GM12878 (cell line): ENCODE measurements around the gene R3HDM2. TPM values are rescaled to one million over a fixed set of nuclear protein-coding genes. Genes with fewer than 3 reads are reported as not detected.
A peak's percentile ranks its signal among the peaks of the same experiment; 100 is the strongest.

Source experiments
- ATAC-seq: fragments of 200-7000 bp; cut with Tn5 transposase; 3 replicates; pipeline ENCODE4 v1.9.1; 2020; ENCODE audit warnings: mild to moderate bottlenecking, moderate library complexity
- BruUV-seq: library from RNA; stranded (reverse); fragments of 400-500 nt; replicated peaks from 2 replicates; lab custom pipeline; 2021; lab: Mats Ljungman, UMichigan
- CTCF ChIA-PET: fragments of 300-600 bp; sonication (Branson Sonifier 250); formaldehyde crosslinking; extraction: SDS; loops from one replicate; lab custom pipeline; 2021; ENCODE audit warnings: inconsistent platforms; lab: Yijun Ruan, JAX
- POLR2A ChIA-PET: fragments of 350-600 bp; formaldehyde crosslinking; extraction: SDS; loops from one replicate; lab custom pipeline; 2021; ENCODE audit warnings: inconsistent platforms; lab: Charles Lee
- RAD21 ChIA-PET: fragments of 300-600 bp; sonication (Branson Sonifier 250); formaldehyde crosslinking; loops from one replicate; lab custom pipeline; 2023; ENCODE audit warnings: antibody characterized with exemption; ENCODE audit not compliant: unreplicated experiment; lab: Charles Lee
- SMC1A ChIA-PET: fragments of 300-600 bp; sonication (Branson Sonifier 250); formaldehyde crosslinking; loops from one replicate; lab custom pipeline; 2023; ENCODE audit not compliant: unreplicated experiment, uncharacterized antibody; lab: Charles Lee
- DNase-seq: peaks from one replicate; pipeline ENCODE4 v3.0.0-alpha.2; 2011; ENCODE audit warnings: low read depth, low spot score
- FAIRE-seq: peaks from 3 replicates; lab custom pipeline; 2011; peaks lifted over from hg19 to GRCh38; lab: Jason Lieb, UNC
- H2AFZ ChIP-seq: 2 replicates; pipeline ENCODE4 v1.6.0; 2011; ENCODE audit warnings: low read depth, low read length, control low read depth; ENCODE audit not compliant: control insufficient read depth
- H3K27ac ChIP-seq: 2 replicates; pipeline ENCODE4 v1.5.1; 2011; ENCODE audit warnings: control low read depth; ENCODE audit not compliant: control insufficient read depth, insufficient read depth
- H3K27me3 ChIP-seq, 2 experiments: replicated peaks in 1 of 2; 2 replicates each; pipeline versions ENCODE4 v1.6.0 to v1.6.1; 2011; ENCODE audit warnings: low read length in 1 of 2; ENCODE audit not compliant: control insufficient read depth in 2 of 2, insufficient read depth in 2 of 2
- H3K36me3 ChIP-seq, 2 experiments: 2 replicates each; pipeline ENCODE4 v1.5.1; 2011; ENCODE audit warnings: low read length in 1 of 2; ENCODE audit not compliant: control insufficient read depth in 2 of 2, insufficient read depth in 2 of 2
- H3K4me1 ChIP-seq: 2 replicates; pipeline ENCODE4 v1.6.1; 2011; ENCODE audit warnings: mild to moderate bottlenecking, low read length, moderate library complexity, mixed read lengths; ENCODE audit not compliant: control insufficient read depth, insufficient read depth
- H3K4me2 ChIP-seq: 2 replicates; pipeline ENCODE4 v1.6.0; 2011; ENCODE audit warnings: control low read depth; ENCODE audit not compliant: control insufficient read depth, insufficient read depth
- H3K4me3 ChIP-seq: fragments of 200-600 bp; sonication (generic); 2 replicates; pipeline ENCODE4 v1.5.1; 2016
- H3K79me2 ChIP-seq: 2 replicates; pipeline ENCODE4 v1.6.0; 2011; ENCODE audit warnings: low read length; ENCODE audit not compliant: control insufficient read depth, insufficient read depth
- H3K9ac ChIP-seq: 2 replicates; pipeline ENCODE4 v1.8.0; 2011; ENCODE audit warnings: low read length, control low read depth, mixed read lengths; ENCODE audit not compliant: control insufficient read depth, insufficient read depth
- H3K9me3 ChIP-seq: replicated peaks from 3 replicates; pipeline ENCODE4 v1.5.1; 2011; ENCODE audit warnings: mild to moderate bottlenecking, low read length; ENCODE audit not compliant: control insufficient read depth, insufficient read depth
- H4K20me1 ChIP-seq: 2 replicates; pipeline ENCODE4 v1.6.0; 2011; ENCODE audit not compliant: control insufficient read depth, insufficient read depth
- BCLAF1 ChIP-seq: fragments of 450-650 bp; IDR thresholded peaks from 2 replicates; pipeline ENCODE4 v1.6.1; 2017; ENCODE audit warnings: antibody characterized with exemption, mild to moderate bottlenecking, moderate library complexity
- DPF2 ChIP-seq: fragments of 450-650 bp; IDR thresholded peaks from 2 replicates; pipeline ENCODE4 v1.6.1; 2017; ENCODE audit warnings: mild to moderate bottlenecking
- EP300 ChIP-seq, 2 experiments: fragments of 150-350 bp in 1 of 2; IDR thresholded peaks; 2 replicates each; pipeline ENCODE4 v1.6.1; 2011 to 2012; ENCODE audit warnings: low read depth in 2 of 2, low read length in 2 of 2, borderline replicate concordance in 1 of 2, improper control_type of control experiment in 1 of 2, inconsistent platforms in 1 of 2; ENCODE audit not compliant: control insufficient read depth in 1 of 2
- FOXK2 ChIP-seq: fragments of 450-650 bp; IDR thresholded peaks from 2 replicates; pipeline ENCODE4 v1.6.1; 2017; ENCODE audit warnings: mild to moderate bottlenecking, moderate library complexity
- JUNB ChIP-seq: IDR thresholded peaks from 2 replicates; pipeline ENCODE4 v1.6.1; 2016; ENCODE audit warnings: antibody characterized with exemption, mild to moderate bottlenecking
- JUND ChIP-seq: IDR thresholded peaks from 2 replicates; pipeline ENCODE4 v1.6.1; 2012; ENCODE audit warnings: low read depth, mild to moderate bottlenecking, low read length, improper control_type of control experiment, moderate library complexity
- RB1 ChIP-seq: fragments of 450-650 bp; formaldehyde crosslinking; IDR thresholded peaks from 2 replicates; pipeline ENCODE4 v1.6.1; 2017; ENCODE audit warnings: mild to moderate bottlenecking, borderline replicate concordance
- RFX5 ChIP-seq: IDR thresholded peaks from 2 replicates; pipeline ENCODE4 v1.6.1; 2011; ENCODE audit warnings: low read depth, low read length, improper control_type of control experiment
- SIN3A ChIP-seq: IDR thresholded peaks from 2 replicates; pipeline ENCODE4 v1.6.1; 2012; ENCODE audit warnings: low read depth, low read length, improper control_type of control experiment
- USF1 ChIP-seq: IDR thresholded peaks from 2 replicates; pipeline ENCODE4 v1.6.1; 2011; ENCODE audit warnings: borderline replicate concordance, low read depth, mild to moderate bottlenecking, moderate library complexity, mixed read lengths, low read length; ENCODE audit not compliant: insufficient read depth; ENCODE audit errors: extremely low read length
- WRNIP1 ChIP-seq: IDR thresholded peaks from 2 replicates; pipeline ENCODE4 v1.6.1; 2011; ENCODE audit warnings: low read depth, low read length, improper control_type of control experiment, borderline replicate concordance
- WGBS: methylation state at CpG from one replicate; pipeline ENCODE4 v1.1.6; 2016; ENCODE audit warnings: low lambda C conversion rate; ENCODE audit not compliant: insufficient replicate concordance, insufficient coverage; ENCODE audit errors: missing lambda C conversion rate; 5-methylcytosine and 5-hydroxymethylcytosine counted together
- in situ Hi-C: fragments of 300-500 bp; cut with MboI; formaldehyde crosslinking; loops from 9 replicates; pipeline ENCODE4 v1.14.3; 2018; ENCODE audit warnings: mixed read lengths
- intact Hi-C: fragments of 100-400 bp; cut with micrococcal nuclease; formaldehyde crosslinking; loops from one replicate; pipeline ENCODE4 v1.14.2; 2022; ENCODE audit not compliant: unreplicated experiment
- polyA plus RNA-seq, 11 experiments: library from polyadenylated mRNA; depleted of rRNA in 4 of 11; unstranded in 6 of 11; stranded (reverse) in 5 of 11; fragments of >200 nt; fragmentation: Nextera tagmentation in 4 of 11; fragmentation: Illumina TruSeq in 1 of 11; extraction: Ambion mirVana in 4 of 11; extraction: Trizol in 1 of 11; gene quantifications; 1 replicate in 1 of 11; 2 replicates in 10 of 11; pipeline versions ENCODE4 v1.2.1 to v1.2.3, GENCODE V29; 2011 to 2016; ENCODE audit warnings: inconsistent platforms in 2 of 11, missing spikeins in 2 of 11, low read depth in 1 of 11
- total RNA-seq, 4 experiments: library from RNA; depleted of rRNA in 3 of 4; stranded (reverse); fragments of >200 nt in 3 of 4; fragmentation: Illumina TruSeq in 1 of 4; extraction: Trizol in 1 of 4; gene quantifications; 2 replicates each; pipeline versions ENCODE4 v1.2.1 to v1.2.3, GENCODE V29; 2013 to 2021
- TF ChIP-seq, protein P1 (sequence below): fragments of 450-650 bp; IDR thresholded peaks from 2 replicates; pipeline ENCODE4 v1.6.1; 2017; ENCODE audit warnings: mild to moderate bottlenecking, moderate library complexity
- TF ChIP-seq, protein P2 (sequence below): IDR thresholded peaks from 2 replicates; pipeline ENCODE4 v1.6.1; 2011; ENCODE audit warnings: low read depth, mild to moderate bottlenecking, low read length, moderate library complexity, borderline replicate concordance; ENCODE audit errors: extremely low read depth

R3HDM2 gene
- total and polyA plus RNA-seq, 10 of the 15 experiments (the other 5 are each of a cell fraction or from before 2014, with no cell fraction given): 4.6 to 26.1 (median 11.2) TPM

DNA sequence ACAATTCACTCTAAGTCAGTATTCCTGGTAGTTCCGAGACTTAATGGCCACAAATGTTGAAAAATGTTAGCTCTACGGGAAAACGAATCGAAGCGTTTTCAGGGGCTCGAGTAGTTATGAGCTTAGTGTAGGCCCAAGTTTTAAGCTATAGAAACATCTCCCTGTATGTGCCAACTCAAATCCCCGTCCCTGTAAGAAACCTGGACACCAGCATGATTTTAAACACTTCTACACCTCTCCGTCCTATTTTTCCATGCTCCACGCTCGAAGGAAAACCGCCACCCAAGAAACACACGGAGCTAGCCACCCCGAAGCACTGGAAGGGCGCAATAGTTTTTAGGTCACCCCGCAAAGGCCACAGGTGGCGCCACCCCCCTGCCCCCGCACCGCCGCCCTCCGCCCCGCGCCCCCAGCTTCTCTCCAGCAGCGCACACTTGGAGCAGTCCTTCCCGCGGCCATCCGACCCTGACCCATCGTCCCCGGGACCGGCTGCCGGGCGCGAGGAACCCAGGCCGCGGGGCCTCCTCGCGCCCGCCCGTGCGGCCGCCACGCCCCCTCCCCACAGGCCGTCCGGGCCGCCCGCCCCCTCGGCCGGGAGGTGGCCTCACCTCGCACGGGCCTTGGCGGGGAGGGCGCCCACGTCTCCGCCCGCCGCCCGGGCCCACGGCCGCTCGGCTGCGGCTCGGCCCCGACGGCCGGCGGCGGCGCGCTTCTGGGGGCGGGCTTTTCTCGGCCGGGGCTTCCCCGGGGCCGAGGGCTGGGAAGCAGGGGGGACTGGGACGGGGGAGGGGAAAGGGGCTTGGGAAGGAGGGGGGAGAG, 522 bp downstream of the R3HDM2 start:
- H3K79me2 ChIP-seq: peaks cover 20% of the 10 kb centered on the region
- CTCF ChIA-PET: interaction anchor here (0.6 to 5.7 kb wide), 9 partner anchors 12 to 123 kb away, joined by 3 to 82 read pairs (median 6); partner anchors contain the start of gene INHBE
- no peaks in the 10 kb centered on the region for H4K20me1 ChIP-seq
- peak overlapping the region; percentile 69 for H2AFZ ChIP-seq
- DNase-seq (no peak), FAIRE-seq (peak; percentile 35), ATAC-seq (peak; percentile 81)
- H3K9ac ChIP-seq: peak overlapping the region; percentile 90
- H3K4me1 ChIP-seq: peaks cover 5% of the 10 kb centered on the region; the same call in 1 of the 2 replicates
- peak overlapping the region; percentile 90 for H3K27ac ChIP-seq
- BruUV-seq: no TSS peak
- intact Hi-C loops (no loop called here), in situ Hi-C loops (no loop called here)
- POLR2A ChIA-PET: interaction anchor here (0.6 to 2.3 kb wide), 8 partner anchors 23 to 181 kb away, joined by 3 to 29 read pairs (median 4); partner anchors contain the start of genes GLI1 and INHBE
- H3K27me3 ChIP-seq: no peaks in the 10 kb centered on the region
- RAD21 ChIA-PET: interaction anchor here (0.6 to 2.2 kb wide), 10 partner anchors 9 to 184 kb away, joined by 3 to 55 read pairs (median 4); partner anchors contain the start of genes GLI1 and INHBE
- H3K9me3 ChIP-seq: no peaks in the 10 kb centered on the region
- H3K4me3 ChIP-seq: peak overlapping the region; percentile 88
- no peaks in the 10 kb centered on the region; a peak in 1 of 4 replicates for H3K36me3 ChIP-seq
- H3K4me2 ChIP-seq: peak overlapping the region; percentile 81
- WGBS: 1% methylated on average over 28 of the region's 74 CpGs
- SMC1A ChIA-PET: interaction anchor here (0.7 to 2.1 kb wide), 8 partner anchors 11 to 169 kb away, joined by 3 to 30 read pairs (median 4); partner anchors contain the start of genes GLI1 and INHBE
- TF ChIP-seq FOXK2: no peak
- TF ChIP-seq USF1: no peak
- TF ChIP-seq WRNIP1: no peak
- TF ChIP-seq SIN3A: peak; percentile 50; the same call in 1 of the 2 replicates
- TF ChIP-seq, protein P1, sequence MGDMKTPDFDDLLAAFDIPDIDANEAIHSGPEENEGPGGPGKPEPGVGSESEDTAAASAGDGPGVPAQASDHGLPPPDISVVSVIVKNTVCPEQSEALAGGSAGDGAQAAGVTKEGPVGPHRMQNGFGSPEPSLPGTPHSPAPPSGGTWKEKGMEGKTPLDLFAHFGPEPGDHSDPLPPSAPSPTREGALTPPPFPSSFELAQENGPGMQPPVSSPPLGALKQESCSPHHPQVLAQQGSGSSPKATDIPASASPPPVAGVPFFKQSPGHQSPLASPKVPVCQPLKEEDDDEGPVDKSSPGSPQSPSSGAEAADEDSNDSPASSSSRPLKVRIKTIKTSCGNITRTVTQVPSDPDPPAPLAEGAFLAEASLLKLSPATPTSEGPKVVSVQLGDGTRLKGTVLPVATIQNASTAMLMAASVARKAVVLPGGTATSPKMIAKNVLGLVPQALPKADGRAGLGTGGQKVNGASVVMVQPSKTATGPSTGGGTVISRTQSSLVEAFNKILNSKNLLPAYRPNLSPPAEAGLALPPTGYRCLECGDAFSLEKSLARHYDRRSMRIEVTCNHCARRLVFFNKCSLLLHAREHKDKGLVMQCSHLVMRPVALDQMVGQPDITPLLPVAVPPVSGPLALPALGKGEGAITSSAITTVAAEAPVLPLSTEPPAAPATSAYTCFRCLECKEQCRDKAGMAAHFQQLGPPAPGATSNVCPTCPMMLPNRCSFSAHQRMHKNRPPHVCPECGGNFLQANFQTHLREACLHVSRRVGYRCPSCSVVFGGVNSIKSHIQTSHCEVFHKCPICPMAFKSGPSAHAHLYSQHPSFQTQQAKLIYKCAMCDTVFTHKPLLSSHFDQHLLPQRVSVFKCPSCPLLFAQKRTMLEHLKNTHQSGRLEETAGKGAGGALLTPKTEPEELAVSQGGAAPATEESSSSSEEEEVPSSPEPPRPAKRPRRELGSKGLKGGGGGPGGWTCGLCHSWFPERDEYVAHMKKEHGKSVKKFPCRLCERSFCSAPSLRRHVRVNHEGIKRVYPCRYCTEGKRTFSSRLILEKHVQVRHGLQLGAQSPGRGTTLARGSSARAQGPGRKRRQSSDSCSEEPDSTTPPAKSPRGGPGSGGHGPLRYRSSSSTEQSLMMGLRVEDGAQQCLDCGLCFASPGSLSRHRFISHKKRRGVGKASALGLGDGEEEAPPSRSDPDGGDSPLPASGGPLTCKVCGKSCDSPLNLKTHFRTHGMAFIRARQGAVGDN: no peak
- TF ChIP-seq JUND: no peak
- no peak for TF ChIP-seq EP300 (IDR thresholded peaks at IDR 0.05; ENCODE audit: borderline replicate concordance in 1 of 2, control insufficient read depth in 1 of 2, low read depth in 2 of 2, low read length in 2 of 2)
- TF ChIP-seq, protein P2, sequence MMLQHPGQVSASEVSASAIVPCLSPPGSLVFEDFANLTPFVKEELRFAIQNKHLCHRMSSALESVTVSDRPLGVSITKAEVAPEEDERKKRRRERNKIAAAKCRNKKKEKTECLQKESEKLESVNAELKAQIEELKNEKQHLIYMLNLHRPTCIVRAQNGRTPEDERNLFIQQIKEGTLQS: no peak
- TF ChIP-seq JUNB: no peak
- no peak for TF ChIP-seq DPF2
- no peak for TF ChIP-seq RFX5
- TF ChIP-seq RB1: no peak
- TF ChIP-seq BCLAF1: no peak
